ENCODE results near the gene SUGP2.
A peak's percentile ranks its signal among the peaks of the same experiment; 100 is the strongest.

The SUGP2 gene

GRCh38 chr19:19059018-19059836 lies 25.9 kb upstream of the SUGP2 start:
- DNase-seq: no peak

- no peak for DNase-seq
Measured at GRCh38 chr19:19057720-19058119, 24.4 kb upstream of the SUGP2 start.

GRCh38 chr19:19057317-19057716 lies 24.0 kb upstream of the SUGP2 start:
- DNase-seq: no peak

- no peak for DNase-seq
Measured at GRCh38 chr19:19056636-19057275, 23.4 kb upstream of the SUGP2 start.

- DNase-seq: no peak
Measured at GRCh38 chr19:19055701-19056100, 22.4 kb upstream of the SUGP2 start.

GRCh38 chr19:19054939-19055440 lies 21.7 kb upstream of the SUGP2 start:
- no peak for DNase-seq

GRCh38 chr19:19054315-19054938 lies 21.1 kb upstream of the SUGP2 start:
- no peak for DNase-seq

GRCh38 chr19:19053508-19054314 lies 20.4 kb upstream of the SUGP2 start:
- peak; percentile 3 for DNase-seq

GRCh38 chr19:19052921-19053320 lies 19.6 kb upstream of the SUGP2 start:
- no peak for DNase-seq

GRCh38 chr19:19051478-19052213 lies 18.3 kb upstream of the SUGP2 start:
- DNase-seq: no peak

GRCh38 chr19:19050731-19051130 lies 17.4 kb upstream of the SUGP2 start:
- DNase-seq: no peak

GRCh38 chr19:19050104-19050503 lies 16.8 kb upstream of the SUGP2 start:
- no peak for DNase-seq

GRCh38 chr19:19049406-19049805 lies 16.1 kb upstream of the SUGP2 start:
- DNase-seq: no peak

- DNase-seq: no peak
Measured at GRCh38 chr19:19043881-19044280, 10.6 kb upstream of the SUGP2 start.

GRCh38 chr19:19043481-19043880 lies 10.2 kb upstream of the SUGP2 start:
- DNase-seq: no peak

GRCh38 chr19:19042732-19043280 lies 9.5 kb upstream of the SUGP2 start:
- no peak for DNase-seq

- no peak for DNase-seq
Measured at GRCh38 chr19:19040417-19040816, 7.1 kb upstream of the SUGP2 start.

- no peak for DNase-seq
Measured at GRCh38 chr19:19039901-19040300, 6.6 kb upstream of the SUGP2 start.

- DNase-seq: peak; percentile 55
Measured at GRCh38 chr19:19034204-19034624, 897 bp upstream of the SUGP2 start.

GRCh38 chr19:19033176-19033425 lies 216 bp downstream of the SUGP2 start:
- DNase-seq: no peak

GRCh38 chr19:19032420-19033175 lies 719 bp downstream of the SUGP2 start:
- peak; percentile 76 for DNase-seq
